RWPE2 (cell line): ENCODE data around the gene FAT4.

Source experiments
- ATAC-seq: fragments of 200-7000 bp; cut with Tn5 transposase; 3 replicates; pipeline ENCODE4 v1.9.1; 2021; ENCODE audit warnings: low read depth
- DNase-seq: peaks from one replicate; pipeline ENCODE4 v3.0.0-alpha.2; 2020; ENCODE audit warnings: low spot score
- H3K27ac ChIP-seq: fragments of 450-650 bp; 2 replicates; pipeline ENCODE4 v1.5.1; 2017; ENCODE audit warnings: mild to moderate bottlenecking; ENCODE audit not compliant: poor library complexity, severe bottlenecking
- H3K27me3 ChIP-seq: fragments of 250-450 bp; sonication (Bioruptor Pico); 2 replicates; pipeline ENCODE4 v1.5.1; 2021; ENCODE audit warnings: mild to moderate bottlenecking, moderate library complexity; ENCODE audit not compliant: insufficient read depth, poor library complexity, severe bottlenecking
- H3K36me3 ChIP-seq: fragments of 250-450 bp; sonication (Bioruptor Pico); 2 replicates; pipeline ENCODE4 v1.5.1; 2020; ENCODE audit warnings: low read depth, mild to moderate bottlenecking, moderate library complexity
- H3K4me1 ChIP-seq: fragments of 250-450 bp; sonication (Bioruptor Pico); 2 replicates; pipeline ENCODE4 v1.5.1; 2021; ENCODE audit warnings: mild to moderate bottlenecking, moderate library complexity; ENCODE audit not compliant: insufficient read depth, poor library complexity, severe bottlenecking
- H3K4me3 ChIP-seq: fragments of 250-450 bp; sonication (Bioruptor Pico); 2 replicates; pipeline ENCODE4 v1.5.1; 2021; ENCODE audit warnings: mild to moderate bottlenecking, moderate library complexity; ENCODE audit not compliant: severe bottlenecking
- H3K9me3 ChIP-seq: fragments of 250-450 bp; sonication (Bioruptor Pico); 2 replicates; pipeline ENCODE4 v1.5.1; 2021; ENCODE audit warnings: mild to moderate bottlenecking, moderate library complexity; ENCODE audit not compliant: severe bottlenecking
- CTCF ChIP-seq: fragments of 450-650 bp; IDR thresholded peaks from one replicate; pipeline ENCODE4 v1.5.1; 2017; ENCODE audit warnings: mild to moderate bottlenecking, moderate library complexity; ENCODE audit not compliant: poor library complexity, severe bottlenecking

FAT4 gene

DNA sequence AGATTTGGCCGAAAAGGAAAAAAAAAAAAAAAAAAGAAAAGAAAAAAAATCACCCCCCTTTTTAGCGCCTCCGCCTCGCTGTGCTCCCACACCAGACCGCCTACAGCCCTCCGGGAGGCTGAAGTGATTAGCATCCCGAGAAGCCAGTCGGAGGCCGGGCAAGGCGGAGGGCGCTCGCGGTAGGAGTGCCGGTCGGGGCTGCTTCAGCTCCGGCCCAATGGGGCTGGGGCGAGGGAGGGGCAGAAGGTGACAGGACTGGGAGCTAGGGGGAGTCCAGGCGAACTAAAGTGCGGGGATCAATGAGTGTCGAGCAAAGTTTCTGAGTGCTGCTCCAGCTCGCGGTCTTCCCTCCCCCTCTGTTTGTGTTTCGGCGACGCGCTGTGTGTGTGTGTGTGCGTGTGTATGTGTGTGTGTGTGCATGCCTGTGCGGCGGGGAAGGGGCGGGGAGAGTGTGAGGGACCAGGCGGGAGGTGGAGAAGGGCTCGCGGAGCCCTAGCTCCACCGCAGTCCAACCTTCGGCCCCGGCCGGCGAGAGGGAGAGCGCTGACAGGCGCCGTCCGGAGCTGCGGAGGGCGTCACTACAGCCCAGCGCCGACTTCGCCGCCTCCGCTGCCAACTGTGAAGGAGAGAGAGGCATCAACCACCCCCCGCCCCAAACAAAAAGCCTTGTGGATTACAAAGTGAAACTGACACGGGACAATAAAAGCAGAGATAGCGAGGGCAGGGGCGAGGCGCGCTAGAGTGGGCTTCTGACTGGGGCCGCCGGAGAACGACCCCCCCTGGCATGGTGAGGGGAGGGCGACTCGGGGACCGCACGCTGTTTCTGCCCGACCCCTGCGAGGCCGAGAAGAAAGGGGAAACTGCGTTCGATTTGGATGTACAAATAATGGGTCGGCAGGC, at the start of gene FAT4:
Gene FAT4 (plus strand): TSS at position 280 of the 900 bp plus-strand sequence. CDS start 1,457 bp downstream, outside the sequence.
- peak within 1 kb of the TSS; percentile 63 for H3K4me3 ChIP-seq
- H3K9me3 ChIP-seq, result no peaks in the 10 kb centered on the region
- H3K27ac ChIP-seq, result peak within 1 kb of the TSS; percentile 30
- peak; percentile 95 for DNase-seq
- peak; percentile 85 for ATAC-seq
- no peaks in the 10 kb centered on the region for H3K36me3 ChIP-seq
- no peaks in the 10 kb centered on the region for H3K4me1 ChIP-seq
- H3K27me3 ChIP-seq, result no peaks in the 10 kb centered on the region
- no peak for TF ChIP-seq CTCF

DNA sequence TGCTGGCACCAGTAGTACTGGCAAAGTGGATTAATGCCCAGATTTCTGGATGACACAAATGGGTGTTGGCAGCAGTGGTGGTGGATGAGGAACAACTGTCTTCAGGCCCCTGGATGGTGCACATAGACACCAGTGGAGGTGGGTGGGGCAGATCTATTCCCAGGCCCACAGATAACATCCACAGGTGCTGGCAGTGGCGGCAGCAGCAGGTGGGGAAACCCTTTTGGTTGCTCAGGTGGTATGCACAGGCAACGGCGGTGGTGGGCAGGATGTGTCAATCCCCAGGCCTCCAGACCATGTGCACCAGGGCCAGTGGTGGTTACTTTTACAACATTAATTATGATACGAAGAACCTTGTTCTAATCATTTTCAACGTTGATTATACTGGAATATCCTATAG, 48.9 kb upstream of the FAT4 start:
- TF ChIP-seq CTCF, result no peak
- no peaks in the 10 kb centered on the region for H3K36me3 ChIP-seq
- no peaks in the 10 kb centered on the region for H3K27me3 ChIP-seq
- ATAC-seq, result no peak
- no peak for DNase-seq
- H3K27ac ChIP-seq, result peak overlapping the region; percentile 78
- H3K4me1 ChIP-seq, result peaks cover 24% of the 10 kb centered on the region
- no peak overlapping the region for H3K4me3 ChIP-seq
- H3K9me3 ChIP-seq, result no peaks in the 10 kb centered on the region

GRCh38 chr4:125266901-125267604, 47.7 kb upstream of the FAT4 start:
- H3K9me3 ChIP-seq, result no peaks in the 10 kb centered on the region
- ATAC-seq, result peak; percentile 93
- no peak overlapping the region for H3K4me3 ChIP-seq
- DNase-seq, result peak; percentile 69
- no peaks in the 10 kb centered on the region for H3K36me3 ChIP-seq
- H3K27ac ChIP-seq, result peak overlapping the region; percentile 78
- no peak for TF ChIP-seq CTCF
- peaks cover 24% of the 10 kb centered on the region for H3K4me1 ChIP-seq
- H3K27me3 ChIP-seq, result no peaks in the 10 kb centered on the region

GRCh38 chr4:125267630-125268029, 47.1 kb upstream of the FAT4 start:
- H3K4me1 ChIP-seq, result peaks cover 24% of the 10 kb centered on the region
- no peaks in the 10 kb centered on the region for H3K9me3 ChIP-seq
- no peaks in the 10 kb centered on the region for H3K36me3 ChIP-seq
- no peaks in the 10 kb centered on the region for H3K27me3 ChIP-seq
- H3K4me3 ChIP-seq, result no peak overlapping the region
- H3K27ac ChIP-seq, result peak overlapping the region; percentile 78
- DNase-seq (no peak), ATAC-seq (no peak)
- no peak for TF ChIP-seq CTCF
